Astrocyte of the spinal cord (primary cell): ENCODE measurements around the gene LPP.
"Not testable (repeated sequence)": the region's sequence is repeated elsewhere in the genome, so short reads cannot be mapped to it uniquely, and the experiment has no call there.

ENCODE experiments used
- DNase-seq: peaks from one replicate; pipeline ENCODE4 v3.0.0; 2011; ENCODE audit warnings: low read depth, low spot score
- H3K4me3 ChIP-seq: 2 replicates; pipeline ENCODE4 v1.5.1; 2011; ENCODE audit warnings: low read depth, mild to moderate bottlenecking, low read length, moderate library complexity
- CTCF ChIP-seq: IDR thresholded peaks from 2 replicates; pipeline ENCODE4 v1.5.1; 2012; ENCODE audit warnings: low read depth, mild to moderate bottlenecking, low read length, inconsistent platforms
- in situ Hi-C: cut with HindIII; loops from 2 replicates; pipeline ENCODE4 v1.10.0; 2017; ENCODE audit warnings: low sequenced_read_pairs

LPP gene

DNA sequence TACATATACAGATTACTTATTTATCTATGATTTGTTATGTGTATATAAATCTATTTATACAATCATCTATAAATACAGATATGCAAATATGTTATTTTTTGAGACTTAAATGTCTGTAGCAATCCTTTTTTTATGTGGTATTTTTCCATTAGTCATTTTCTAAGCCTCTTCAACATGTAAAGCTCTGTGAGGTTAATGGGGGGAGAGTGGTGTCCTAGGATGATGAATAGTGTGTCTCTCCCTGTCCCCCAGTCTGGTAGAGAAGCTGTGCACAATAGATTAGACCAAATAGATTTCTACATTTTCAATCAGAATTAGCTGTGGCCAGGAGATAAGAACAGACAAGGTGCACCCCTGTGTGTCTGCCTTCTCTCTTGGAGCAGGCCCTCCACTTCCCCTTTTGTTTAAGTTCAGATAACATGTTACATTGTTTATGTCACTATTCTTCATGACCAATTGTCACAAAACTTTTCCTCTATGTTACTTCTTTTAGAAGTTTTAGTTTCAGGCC lies 453.9 kb downstream of the LPP start:
- in situ Hi-C loops = no loop called here
- no peak for TF ChIP-seq CTCF
- DNase-seq = no peak

GRCh38 chr3:188608401-188608800 lies 454.4 kb downstream of the LPP start:
- DNase-seq = no peak
- H3K4me3 ChIP-seq = no peak overlapping the region
- in situ Hi-C loops = no loop called here
- no peak for TF ChIP-seq CTCF

More for the DNA sequence above, 453.9 kb downstream of the LPP start:
- no peak overlapping the region for H3K4me3 ChIP-seq

DNA sequence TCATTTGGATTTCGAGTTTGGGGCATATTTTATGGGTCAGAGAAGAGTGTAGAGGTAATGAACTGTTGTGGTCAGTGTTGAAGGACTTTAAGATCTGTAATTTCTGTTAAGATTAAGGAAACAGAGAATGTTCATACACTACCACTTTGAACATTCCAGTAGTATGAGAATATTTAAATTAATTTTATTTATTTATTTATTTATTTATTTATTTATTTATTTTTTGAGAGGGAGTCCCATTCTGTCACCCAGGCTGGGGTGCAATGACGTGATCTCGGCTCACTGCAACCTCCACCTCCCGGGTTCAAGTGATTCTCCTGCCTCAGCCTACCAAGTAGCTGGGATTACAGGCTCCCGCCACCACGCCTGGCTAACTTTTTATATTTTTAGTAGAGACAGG lies 459.8 kb downstream of the LPP start:
- H3K4me3 ChIP-seq, DNase-seq, in situ Hi-C loops: not testable (repeated sequence)

DNA sequence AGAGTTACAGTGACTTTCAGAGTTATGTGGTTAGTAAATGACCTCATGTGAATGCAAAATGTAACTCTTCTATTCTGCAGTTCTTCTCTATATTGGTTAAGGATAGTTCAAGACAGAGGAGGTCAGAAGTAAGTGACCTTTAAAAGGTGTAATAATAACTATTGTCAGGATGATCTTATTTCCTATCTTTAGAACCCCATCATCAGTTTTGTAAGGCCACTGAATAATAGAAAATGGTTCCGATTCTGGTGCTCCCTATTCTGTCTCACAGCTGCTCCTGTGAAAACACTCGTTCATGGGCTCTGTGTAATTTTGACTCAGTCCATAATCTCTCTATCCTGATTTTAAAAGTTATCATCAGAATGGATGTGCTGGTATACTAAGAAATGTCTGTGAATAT lies 463.3 kb downstream of the LPP start:
- in situ Hi-C loops = no loop called here
- H3K4me3 ChIP-seq = no peak overlapping the region
- DNase-seq = no peak
- no peak for TF ChIP-seq CTCF

DNA sequence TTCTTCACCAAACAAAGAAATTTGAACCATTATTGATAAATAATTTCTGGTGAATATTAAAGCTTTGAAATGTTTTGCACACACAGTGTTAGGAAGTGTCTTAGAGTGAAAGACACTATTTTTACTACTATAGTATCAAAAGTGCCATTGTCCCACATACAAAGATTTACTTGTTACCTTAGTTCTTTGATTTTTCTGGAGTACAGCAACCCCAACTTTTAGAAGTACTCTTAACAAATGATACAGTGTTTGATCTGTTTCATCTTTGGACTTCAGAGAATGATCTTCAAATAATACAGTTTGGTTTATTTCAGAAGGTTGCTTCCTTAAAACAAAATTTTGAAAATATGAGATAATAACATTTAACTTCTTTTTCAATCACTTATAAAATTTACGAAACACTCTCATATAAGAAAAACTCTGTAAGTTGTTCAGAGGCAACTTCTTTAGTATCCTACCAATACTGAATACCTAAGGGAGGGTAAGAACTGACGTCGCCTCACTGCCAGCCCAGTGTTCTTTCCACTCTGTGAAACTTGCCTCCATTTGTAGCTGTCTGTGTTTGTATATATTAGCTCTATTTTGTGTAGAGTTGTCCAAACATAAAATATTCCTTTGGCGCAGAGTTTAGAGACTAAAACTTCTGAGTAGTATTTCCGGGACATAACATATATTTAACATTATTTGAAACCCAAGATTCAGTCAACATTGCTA lies 464.2 kb downstream of the LPP start:
- no peak for TF ChIP-seq CTCF
- no peak for DNase-seq
- H3K4me3 ChIP-seq = no peak overlapping the region
- in situ Hi-C loops = no loop called here

DNA sequence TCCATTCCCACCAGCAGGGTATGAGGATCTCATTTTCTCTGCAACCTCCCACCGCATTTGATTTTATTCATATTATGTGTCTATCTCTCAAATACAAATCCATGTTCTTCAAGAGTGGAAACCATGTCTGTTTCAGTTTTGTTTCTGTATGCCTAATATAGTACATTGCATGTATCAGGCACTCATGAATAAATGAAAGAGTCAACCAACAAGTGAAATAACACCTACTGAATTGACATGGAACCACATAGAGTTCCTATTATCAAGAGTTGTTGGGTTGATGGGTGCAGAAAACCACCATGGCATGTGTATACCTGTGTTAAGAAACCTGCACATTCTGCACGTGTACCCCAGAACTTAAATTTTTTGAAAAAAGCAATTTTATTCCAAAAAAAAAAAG lies 466.8 kb downstream of the LPP start:
- TF ChIP-seq CTCF = no peak

GRCh38 chr3:188624384-188624783 lies 470.4 kb downstream of the LPP start:
- in situ Hi-C loops = no loop called here
- peak; percentile 50 for DNase-seq
- no peak overlapping the region for H3K4me3 ChIP-seq
- TF ChIP-seq CTCF = no peak

More for the DNA sequence above, 466.8 kb downstream of the LPP start:
- in situ Hi-C loops = no loop called here
- H3K4me3 ChIP-seq = no peak overlapping the region
- no peak for DNase-seq
